Bone marrow (tissue), 2 donors: ENCODE measurements around the gene ELF1.
"Not testable (repeated sequence)": the region's sequence is repeated elsewhere in the genome, so short reads cannot be mapped to it uniquely, and the experiment has no call there.

Experiments used
- DNase-seq, 2 donors: peaks; one replicate each; lab custom pipeline; 2025; lab: John Stamatoyannopoulos, UW

Gene ELF1

DNA sequence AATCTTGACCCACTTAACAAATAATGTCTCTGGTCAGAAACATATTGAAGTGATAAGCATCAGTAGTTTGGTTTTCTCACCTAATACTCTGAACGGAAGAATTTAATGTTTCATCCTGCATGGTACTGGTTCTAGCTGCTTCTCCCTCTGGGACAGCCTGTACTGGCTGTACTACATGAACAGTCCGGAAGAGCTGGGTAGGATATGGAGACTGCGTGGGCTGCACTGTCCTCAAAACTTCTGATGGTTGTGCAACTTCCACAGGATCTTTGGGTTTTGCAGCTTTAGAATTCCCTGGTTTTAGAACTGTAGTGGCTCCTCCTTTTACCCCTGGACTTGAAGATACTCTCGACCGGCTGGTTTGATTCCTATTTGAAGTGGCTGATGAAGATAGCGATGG, 78.3 kb downstream of the ELF1 start:
- DNase-seq = no peak

- DNase-seq = no peak
These were observed 85.5 kb downstream of the ELF1 start for GRCh38 chr13:40933508-40934204.

GRCh38 chr13:40932252-40932651, 86.9 kb downstream of the ELF1 start:
- no peak for DNase-seq

DNA sequence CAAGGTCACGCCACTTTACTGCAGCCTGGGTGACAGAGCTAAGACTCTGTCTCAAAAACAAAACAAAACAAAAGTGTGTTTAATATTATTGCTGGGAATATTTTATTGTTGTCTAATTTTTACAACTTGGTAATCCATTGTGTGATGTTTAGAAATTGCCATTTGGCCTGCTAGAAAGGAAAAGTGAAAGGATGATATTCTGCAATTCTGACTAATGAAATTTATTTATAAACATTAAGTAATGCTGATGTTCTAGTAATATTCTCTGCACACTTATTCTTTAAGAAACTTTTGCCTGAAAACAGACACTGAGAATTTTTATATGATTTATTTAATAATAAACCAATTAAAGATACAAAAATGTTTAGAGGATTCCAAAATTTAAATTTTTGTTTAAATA, 87.4 kb downstream of the ELF1 start:
- no peak for DNase-seq

DNA sequence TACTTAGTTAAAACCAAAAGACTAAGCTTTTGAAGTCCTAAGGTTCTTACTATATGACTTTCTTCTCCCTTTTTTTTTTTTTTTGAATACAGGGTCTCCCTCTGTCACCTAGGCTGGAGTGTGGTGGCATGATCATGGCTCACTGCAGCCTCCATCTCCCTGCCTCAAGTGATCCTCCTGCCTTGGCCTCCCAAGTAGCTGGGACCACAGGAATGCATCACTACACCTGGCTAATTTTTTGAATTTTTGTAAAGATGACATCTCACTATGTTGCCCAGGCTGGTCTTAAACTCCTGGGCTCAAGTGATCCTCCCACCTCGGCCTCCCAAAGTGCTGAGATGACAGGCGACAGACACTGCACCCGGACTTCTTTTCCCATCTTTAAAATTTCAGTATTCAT, 89.2 kb downstream of the ELF1 start:
- not testable (repeated sequence) for DNase-seq

DNA sequence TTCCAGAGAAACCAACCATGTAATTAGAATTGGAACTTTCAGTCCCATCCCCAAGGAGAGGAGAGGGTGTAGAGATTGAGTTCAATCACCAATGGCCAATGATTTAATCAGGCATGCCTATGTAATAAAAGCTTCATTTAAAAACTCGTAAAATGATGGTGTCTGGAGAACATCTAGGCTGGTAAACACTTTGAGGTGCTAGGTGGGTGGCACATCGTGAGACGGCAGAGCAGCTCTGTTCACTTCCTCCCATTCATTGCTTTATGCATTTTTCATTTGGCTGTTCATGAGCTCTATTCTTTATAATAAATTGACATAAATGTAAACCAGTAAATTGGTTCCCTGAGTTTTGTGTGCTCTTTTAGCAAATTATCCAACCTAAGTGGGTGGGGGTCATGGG, 90.1 kb downstream of the ELF1 start:
- DNase-seq = no peak

GRCh38 chr13:40927929-40928328, 91.2 kb downstream of the ELF1 start:
- DNase-seq = no peak

GRCh38 chr13:40923867-40924266, 95.2 kb downstream of the ELF1 start:
- DNase-seq = no peak

GRCh38 chr13:40922437-40923040, 96.6 kb downstream of the ELF1 start:
- no peak for DNase-seq

DNA sequence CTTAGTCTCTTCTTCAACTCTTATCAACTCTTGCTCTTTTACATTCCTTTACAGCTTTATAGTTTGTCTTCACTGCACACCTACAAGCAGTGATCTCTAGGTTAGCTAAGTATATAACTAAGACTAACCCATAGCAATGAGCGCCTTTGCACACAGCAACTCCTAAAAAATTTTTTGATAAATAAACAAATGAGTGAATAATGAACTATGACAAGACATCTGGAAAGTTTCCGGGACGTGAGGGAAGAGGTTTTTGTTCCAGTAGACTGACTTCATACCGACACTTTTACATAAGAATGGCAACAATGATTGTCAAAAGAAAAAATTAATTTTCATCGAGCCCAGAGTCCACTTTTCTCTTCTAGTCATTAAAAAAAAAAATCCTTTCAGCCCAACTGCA, 98.3 kb downstream of the ELF1 start:
- no peak for DNase-seq

- DNase-seq = not testable (repeated sequence)
These were observed 99.2 kb downstream of the ELF1 start for GRCh38 chr13:40919901-40920300.

DNA sequence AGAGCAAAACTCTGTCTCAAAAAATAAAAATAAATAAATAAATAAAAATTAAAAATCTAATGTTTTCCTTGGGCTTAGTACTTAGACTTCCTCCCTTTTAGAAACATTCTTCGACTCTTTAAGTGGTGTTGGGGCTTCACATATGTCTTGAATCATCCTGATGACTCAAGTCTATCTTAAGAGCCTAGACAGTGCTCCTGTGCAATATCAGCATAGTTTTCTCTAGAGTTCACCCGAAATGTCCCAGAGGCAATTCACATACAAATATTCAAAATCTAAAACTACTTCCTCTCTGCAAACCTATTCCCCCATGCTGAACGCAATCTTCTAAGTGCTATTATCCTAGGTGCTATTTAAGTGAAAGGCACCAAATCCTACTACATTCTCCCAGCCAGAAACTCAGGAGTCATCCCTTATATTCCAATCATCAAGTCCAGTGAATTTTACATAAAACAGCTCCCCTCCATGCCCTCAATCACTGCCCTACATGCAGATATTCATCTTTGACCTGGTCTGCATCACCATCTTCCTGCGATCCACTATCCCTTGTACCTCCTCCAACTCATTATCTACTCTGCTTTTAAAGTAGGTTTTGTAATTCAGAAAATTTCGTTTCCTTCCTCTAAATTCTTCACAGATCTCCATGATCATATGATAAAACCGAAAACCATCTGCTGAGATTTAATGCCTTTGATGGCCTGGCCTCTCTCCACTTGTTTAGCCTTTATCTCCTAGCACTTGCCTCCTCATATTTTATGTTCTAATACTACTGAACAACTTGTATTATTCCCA, 102.7 kb downstream of the ELF1 start:
- DNase-seq = no peak

- not testable (repeated sequence) for DNase-seq
These were observed 104.3 kb downstream of the ELF1 start for GRCh38 chr13:40914863-40915262.

DNA sequence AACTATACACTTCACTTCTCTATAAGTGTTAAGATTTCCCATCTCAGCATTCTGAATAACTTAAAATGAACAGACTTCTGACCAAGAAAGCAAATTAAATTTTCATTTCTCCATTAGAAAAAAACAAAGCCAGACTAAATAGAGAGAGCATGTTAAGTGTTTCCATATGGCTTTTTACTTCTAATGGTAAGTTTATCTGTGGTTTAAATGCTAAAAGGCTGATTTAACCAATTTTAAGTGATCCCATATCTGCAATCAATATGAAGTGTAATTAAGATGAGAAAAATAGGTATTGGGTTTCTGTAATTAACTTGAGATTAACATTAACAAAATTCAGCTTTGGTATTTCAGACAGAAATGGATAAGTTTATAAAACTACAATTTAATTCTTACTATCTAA, 107.8 kb downstream of the ELF1 start:
- no peak for DNase-seq

DNA sequence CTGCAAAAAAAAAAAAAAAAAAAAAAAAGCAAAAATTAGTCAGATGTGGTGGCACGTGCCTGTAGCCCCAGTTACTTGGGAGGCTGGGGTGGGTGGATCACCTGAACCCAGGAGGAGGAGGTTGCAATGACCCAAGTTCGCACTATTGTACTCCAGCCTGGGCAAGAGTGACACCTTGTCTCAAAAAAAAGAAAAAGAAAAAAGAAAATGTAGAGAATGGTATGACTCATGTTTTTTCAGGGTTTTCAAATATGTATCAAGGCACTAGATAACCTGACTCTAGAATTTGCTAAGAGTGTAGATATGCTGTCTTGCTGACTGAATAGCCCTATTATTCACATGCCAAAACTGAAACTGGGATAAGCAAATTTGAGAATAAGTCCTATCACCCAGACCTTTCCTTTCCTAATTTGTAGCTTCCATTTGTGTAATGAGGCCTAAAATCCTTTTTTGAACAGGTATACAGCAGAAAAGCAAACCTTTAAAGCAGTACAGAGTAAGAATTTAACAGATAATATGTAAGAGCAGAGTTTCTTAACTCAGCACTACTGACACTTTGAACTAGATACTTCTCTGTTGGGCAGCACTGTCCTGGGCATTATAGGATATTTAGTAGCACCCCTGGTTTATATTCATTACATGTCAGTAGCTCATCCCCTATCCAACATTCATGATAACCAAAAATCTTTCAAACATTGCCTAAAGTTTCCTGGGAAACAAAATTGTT, 108.6 kb downstream of the ELF1 start:
- no peak for DNase-seq

GRCh38 chr13:40909541-40910200, 109.4 kb downstream of the ELF1 start:
- not testable (repeated sequence) for DNase-seq

GRCh38 chr13:40908546-40908945, 110.6 kb downstream of the ELF1 start:
- no peak for DNase-seq

GRCh38 chr13:40901032-40901431, 118.1 kb downstream of the ELF1 start:
- DNase-seq = not testable (repeated sequence)

- not testable (repeated sequence) for DNase-seq
These were observed 118.5 kb downstream of the ELF1 start for GRCh38 chr13:40900568-40900967.

DNA sequence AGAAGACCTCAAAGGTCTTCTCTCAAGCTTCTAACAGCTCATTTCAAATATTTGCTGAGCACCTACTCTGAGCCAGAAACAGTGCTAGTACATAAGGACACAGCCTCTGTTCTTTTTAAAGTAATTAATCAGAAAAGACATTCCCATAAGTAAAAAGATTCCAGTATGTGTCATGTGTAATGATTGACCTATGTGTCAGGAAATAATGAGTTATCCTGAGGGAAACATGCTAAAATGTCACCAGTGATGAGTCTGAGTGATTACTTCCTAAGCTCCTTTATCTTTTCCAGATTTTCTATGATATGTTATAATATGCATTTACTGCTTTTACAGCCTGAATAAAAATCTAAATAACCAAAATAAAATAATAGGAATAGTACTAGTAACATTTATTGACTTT, 122.1 kb downstream of the ELF1 start:
- no peak for DNase-seq

DNA sequence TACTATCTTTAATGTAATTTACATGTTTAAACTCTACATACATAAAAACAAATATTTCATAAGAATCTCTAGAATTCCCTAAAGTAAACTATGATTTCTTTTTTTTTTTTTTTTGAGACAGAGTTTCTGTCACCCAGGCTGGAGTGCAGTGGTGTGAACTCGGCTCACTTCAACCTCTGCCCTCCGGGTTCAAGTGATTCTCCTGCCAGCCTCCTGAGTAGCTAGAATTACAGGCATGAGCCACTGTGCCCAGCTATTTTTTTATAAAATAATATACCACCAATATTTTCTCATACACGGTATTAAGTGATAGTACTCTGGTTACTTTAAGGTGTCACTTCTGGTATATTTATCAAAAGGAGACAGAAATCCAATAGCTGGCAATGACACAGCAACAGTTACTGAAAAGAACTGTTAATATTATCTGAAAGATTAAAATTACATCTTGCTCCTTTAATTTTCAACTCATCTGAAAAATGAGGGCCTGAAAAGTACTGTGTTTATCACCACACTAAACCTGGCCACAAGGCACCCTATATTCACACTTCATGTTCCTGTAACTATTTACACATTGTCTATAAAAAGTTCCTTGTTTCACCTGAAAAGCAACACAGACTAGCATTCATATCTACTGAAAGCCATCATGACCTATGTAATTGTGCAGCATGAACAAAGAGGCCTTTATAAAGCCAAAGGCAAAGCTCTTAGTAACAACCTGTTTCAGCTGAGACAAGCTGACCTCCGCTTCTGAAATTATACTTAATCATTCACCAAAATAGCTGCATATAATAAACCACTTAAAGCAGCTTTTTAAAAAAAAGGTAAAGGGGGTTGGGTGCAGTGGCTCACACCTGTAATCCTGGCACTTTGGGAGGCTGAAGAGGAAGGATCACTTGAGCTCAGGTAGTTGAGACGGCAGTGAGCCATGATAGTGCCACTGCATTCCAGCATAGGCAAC, 123.6 kb downstream of the ELF1 start:
- no peak for DNase-seq
